Activated naive CD8-positive, alpha-beta T cell treated with anti-CD3 and anti-CD28 coated beads, Interleukin-2, amount 50 U/mL, for 16 hours (primary cell): ENCODE data around the gene DENND2A.
"Not testable (repeated sequence)": the region's sequence is repeated elsewhere in the genome, so short reads cannot be mapped to it uniquely, and the experiment has no call there.

Source experiments
- DNase-seq: peaks from one replicate; pipeline ENCODE4 v3.0.0-alpha.2; 2020; ENCODE audit warnings: low read depth, low spot score

Gene DENND2A

DNA sequence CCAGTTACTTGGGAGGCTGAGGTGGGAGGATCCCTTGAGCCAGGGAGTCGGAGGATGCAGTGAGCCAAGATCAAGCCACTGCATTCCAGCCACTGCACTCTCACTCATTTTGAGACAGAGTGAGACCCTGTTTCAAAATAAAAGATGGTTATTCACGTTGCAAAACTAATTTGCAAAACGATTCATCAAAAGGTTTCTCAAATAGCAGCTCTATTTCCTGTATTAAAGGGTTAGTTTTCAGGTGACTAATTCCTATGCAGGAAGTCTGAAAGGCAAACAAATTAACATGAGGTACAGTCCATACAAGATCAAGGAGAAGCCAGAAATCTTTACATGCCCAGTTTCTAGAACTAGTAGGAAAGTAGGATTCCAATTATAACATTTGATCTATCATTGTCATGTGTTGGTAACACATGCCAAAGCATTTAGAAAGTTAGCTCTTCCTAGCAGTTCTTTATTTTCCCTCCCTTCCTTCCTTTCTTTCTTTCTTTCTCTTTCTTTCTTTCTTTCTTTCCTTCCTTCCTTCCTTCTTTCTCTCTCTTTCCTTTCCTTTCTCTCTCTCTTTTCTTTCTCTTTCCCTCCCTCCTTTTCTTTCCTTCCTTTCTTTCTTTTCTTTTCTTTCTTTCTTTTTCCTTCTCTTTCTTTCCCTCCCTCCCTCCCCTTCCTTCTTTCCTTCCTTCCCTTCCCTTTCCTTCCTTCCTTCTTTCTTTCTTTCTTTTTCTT is 49.3 kb downstream of the DENND2A start:
- DNase-seq = no peak

DNA sequence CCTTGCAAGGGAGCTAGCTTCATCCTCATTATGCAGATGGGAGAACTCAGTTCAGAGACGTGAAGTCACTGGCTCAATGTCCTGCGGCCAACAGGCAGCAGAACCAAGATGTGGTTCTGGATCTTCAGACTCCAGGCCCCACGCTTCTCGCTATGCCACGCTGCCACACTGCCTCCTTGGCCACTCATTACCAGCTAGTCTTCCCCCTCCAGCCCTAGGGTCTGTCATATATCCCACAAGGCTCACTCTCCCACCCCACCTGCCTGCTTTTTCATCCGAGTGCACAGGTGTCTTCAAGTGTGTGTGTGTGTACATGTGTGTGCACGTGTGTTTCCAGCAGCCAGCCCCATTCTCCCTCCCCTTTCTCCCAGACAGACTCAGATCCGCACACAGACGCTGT is 53.4 kb downstream of the DENND2A start:
- no peak for DNase-seq

DNA sequence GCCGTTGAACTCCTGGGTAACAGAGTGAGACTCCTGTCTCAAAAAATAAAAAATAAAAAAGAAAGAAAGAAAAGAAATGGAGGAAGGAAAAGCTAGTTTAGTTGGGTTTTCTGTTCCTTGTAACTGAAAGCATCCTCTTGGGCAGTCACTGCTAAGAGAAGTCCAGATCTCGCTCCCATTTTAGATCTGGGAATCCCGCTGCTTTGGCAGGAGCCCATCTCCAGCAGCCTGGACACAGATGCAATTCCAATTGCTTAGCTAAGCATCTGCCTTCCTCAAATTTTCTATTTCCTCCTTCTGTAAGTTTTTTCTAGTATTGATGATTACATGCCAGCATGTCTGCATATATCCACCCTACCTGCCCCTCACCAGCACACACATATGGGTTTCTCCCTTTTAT is 54.1 kb downstream of the DENND2A start:
- no peak for DNase-seq

DNA sequence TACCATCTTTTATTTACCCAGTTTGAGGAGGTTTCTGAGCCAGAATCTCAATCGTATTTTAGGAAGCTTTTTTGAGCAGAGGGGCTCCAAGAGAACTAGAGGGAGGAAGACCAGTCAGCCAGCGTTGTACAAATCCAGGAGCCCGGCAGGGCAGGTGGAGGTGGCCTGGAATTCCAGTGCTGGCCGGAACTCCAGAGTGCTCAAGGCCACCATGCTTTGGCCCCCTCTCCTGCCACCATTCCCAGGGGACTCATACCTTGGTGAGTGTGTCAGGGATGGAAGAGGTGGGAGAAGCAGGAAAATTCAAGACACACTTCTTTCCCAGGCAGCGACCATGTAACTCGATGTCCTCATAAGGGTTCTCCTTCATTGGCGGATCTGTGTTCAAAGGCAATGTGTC is 55.3 kb downstream of the DENND2A start:
- DNase-seq = no peak

DNA sequence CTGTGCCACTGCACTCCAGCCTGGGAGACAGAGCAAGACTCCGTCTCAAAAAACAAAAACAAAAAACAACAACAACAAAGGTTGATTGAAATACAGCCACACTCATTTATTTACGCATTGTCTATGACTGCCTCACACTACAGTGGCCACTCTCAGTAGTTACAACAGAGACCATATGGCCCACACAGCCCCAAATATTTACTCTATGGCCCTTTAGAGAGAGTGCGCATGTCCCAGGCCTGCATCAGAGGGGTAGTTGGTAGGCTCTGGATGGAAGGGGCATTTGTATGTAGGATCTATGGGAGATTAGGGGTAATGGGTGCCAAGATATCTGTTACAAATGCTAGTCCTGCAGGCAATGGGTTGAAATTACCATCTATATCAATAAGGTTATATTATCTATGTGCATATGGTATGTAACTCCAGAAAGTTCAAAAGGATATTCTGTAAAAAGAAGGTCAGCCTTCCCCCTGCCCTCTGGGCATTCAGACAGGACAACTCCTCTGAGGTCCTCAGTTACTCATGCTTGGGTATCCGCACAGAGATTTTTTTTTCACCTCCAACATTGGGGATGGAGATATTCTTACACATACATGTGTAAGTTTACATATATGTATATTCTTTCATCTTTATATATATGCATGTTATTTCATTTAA is 56.3 kb downstream of the DENND2A start:
- no peak for DNase-seq

DNA sequence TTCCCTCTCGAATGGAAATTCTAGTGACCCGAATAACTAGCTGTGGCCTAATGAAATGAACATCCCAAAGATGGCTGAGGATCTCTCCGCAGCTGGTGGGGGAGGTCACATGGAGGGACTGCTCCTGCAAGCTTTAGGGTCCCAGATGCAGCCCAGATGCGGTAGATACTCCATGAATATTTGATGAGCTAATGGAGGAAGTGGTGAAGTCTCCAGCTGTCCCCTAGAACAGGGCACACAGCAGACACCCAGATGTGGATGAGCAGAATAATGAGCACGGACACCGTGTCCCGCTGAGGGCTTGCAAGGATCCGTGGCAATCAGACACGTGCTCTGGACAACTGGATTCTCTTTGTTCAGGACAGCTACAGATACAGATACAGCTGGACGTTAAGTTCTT is 59.2 kb downstream of the DENND2A start:
- DNase-seq = no peak

DNA sequence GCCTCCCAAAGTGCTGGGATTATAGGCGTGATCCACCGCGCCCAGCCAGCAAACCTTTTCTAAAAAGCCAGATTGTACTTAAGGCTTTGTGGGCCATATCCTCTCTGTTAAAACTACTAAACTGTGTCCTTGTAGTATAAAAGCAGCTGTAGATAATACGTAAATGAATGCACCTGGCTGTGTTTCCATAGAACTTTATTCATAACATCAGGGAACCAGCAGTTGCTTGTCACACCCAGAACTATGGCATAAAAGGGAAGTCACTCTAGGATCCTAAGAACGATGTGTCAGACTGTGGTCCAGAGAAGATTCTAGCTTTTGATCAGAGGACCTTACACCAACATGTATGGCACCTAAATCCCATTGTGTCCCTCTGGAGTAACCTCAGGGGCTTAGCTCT is 63.0 kb downstream of the DENND2A start:
- DNase-seq = no peak

DNA sequence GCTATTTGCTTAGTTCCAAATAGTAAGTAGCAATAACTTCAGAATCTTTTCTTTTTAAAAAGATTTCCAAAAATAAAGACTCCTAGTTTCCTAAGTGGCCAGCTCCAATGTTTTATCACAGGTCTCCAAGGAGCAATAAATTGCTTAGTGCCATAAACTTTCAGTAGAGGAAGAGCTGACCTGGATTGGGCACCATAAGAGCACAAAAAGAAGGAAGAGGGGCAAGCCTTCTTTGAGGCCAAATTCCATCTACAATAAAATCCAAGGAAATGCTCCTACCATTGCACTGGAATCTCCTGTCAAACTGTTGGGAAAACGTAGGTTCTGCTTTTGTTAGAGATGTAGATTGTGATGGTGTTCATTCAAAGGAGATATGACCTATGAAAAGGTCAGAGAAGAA is 64.0 kb downstream of the DENND2A start:
- DNase-seq = no peak

DNA sequence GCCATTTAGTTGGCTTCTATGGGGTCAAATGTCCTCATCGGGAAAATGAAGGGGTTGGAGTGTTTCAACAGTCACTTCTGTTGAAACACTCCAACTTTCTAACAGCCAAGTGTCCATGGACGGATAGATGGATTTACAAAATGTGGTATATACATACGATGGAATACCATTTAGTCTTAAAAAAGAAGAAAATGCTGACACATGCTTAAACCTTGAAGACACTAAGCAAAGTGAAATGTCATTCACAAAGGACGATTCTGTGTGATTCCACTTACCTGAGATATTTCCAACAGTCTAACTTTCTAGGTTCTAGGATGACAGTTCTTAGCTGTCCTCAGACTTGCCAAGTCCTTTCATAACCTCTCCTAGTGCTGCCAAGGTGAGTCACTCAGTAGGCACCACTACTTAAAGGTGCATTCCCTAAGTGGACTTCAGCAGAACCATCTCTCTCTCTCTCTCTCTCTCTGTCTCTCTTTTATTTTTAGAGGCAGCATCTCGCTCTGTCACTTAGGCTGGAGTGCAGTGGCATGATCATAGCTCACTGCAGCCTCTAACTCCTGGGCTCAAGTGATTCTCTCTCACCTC is 69.0 kb downstream of the DENND2A start:
- DNase-seq = no peak

DNA sequence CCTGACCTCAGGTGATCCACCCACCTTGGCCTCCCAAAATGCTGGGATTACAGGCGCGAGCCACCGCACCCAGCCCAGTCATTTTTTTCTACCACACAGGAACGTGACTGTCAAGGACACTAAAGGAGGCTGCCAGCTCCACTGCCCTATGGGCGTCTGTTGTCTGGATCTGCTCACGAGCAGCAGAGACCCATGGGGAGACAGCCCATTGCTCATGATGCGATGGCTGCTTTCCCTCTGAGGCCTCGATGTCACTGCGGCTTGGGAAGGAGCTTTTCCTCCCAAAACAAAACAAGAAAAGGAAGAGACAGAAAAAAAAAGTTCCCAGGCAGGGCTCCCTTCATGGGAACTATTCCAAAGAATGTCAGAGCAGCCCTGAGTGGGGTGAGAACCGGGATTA is 70.5 kb downstream of the DENND2A start:
- no peak for DNase-seq

DNA sequence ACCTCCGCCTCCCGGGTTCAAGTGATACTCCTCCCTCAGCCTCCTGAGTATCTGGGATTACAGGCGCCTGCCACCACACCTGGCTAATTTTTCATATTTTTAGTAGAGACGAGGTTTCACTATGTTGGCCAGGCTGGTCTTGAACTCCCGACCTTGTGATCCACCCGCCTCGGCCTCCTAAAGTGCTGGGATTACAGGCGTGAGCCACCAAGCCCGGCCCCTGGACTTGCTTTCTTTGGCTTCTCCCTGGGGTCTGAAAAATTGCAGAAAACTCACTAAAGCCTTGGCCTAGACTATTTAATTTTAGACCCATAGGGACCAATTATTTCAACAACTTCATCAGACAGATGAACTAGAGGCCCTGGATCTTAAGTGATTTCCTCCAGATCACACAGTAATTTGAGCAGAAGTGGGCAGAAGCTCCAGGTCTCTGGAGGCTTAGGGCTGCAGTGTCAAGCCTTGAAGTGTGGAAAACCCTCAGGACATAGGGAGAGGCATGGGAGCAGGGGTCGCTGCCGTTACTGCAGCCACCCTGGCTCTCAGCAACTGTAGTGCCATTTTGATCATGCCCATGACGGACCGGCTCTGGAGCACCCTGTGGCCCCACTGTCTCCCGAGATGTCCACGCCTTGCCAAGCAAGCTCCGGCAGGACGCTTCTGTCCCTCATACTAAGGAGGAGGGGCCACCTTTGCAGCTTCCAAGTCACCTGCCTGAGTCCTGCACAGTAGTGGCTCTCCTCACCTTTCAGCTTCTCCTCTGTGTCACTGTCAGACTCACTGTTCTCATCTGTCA is 72.4 kb downstream of the DENND2A start:
- DNase-seq = no peak

DNA sequence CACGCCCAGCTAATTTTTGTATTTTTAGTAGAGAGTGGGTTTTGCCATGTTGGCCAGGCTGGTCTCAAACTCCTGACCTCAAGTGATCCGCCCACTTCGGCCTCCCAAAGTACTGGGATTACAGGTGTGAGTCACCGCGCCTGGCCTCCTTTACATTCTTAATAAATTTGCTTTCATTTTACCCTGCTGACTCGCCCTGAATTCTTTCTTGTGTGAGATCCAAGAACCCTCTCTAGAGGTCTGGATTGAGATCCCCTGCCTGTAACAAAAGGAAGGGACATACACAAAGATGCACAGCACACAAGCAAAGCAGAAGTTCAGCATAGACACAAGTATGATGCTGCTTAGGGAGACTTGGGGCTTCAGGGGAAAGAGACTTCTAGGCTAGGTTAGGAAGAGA is 74.4 kb downstream of the DENND2A start:
- DNase-seq = not testable (repeated sequence)

DNA sequence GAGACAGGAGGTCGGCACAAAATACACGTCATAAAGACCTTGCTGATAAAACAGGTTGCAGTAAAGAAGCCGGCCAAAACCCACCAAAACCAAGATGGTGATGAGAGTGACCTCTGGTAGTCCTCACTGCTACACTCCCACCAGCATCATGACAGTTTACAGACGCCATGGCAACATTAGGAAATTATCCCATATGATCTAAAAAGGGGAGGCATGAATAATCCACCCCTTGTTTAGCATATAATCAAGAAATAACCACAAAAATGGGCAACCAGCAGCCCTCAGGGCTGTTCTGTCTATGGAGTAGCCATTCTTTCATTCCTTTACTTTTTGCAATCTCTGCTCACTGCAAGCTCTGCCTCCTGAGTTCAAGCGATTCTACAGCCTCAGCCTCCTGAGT is 74.9 kb downstream of the DENND2A start:
- DNase-seq = not testable (repeated sequence)

DNA sequence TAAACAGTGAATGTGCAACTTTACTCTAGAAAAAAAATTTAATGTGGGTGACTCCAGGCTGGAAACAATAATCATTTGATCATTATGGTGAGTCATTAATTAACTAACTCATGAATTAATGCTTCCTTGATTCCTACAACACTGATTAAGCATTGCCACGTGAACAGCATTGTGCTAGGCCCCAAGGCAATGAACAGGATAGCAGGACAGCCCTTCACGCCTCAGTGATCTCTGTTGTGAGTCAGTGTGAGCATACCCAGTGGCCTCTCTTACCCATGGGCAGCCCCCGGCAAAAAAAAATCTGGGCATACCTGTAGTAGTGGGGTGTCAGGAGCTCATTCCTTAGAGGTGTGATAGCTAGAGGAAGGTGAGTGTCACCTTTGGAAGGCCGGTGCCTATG is 76.0 kb downstream of the DENND2A start:
- DNase-seq = no peak

DNA sequence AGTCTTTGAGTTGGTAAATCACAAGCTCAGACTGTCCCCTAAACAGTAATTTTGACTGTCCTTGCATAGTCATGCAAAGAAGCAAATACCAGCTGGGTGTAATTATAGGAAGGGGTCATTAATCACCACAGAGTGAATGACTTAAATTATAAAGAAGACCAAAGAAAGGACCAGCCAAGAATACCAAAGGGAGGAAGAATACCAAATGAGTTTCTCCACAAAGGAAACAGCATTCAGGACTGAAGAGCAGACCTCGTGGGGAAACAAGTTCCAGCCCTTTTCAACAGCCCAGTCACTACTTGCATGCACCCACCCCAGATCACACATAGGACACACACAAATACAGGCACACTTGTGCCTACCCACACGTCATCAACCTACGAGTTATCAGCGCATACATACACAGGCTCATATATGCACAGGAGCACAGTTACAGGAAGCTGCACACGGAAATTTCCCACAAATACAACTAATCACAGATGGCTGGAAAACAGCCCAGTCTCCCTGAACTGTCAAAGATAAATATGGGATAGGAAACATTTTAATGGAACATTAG is 77.6 kb downstream of the DENND2A start:
- DNase-seq = no peak

DNA sequence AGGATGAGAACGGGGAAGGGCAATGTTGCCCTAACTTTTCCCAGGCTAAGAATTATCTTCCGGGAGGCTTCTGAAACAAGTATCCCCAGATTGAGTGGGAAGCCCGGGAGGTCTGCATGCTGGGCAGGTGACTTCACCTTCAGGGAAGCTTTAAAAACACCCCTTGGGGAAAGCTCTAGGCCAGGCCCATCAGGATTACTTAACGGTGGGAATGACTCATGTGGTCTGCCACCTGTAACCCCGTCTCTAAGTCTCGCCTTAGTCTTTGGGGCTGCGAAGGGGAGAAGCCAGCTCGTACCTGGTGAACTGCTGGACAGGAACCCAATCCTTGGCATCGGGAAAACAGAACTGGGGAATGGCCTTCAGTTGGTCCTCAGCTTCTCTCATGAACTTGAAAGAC is 81.2 kb downstream of the DENND2A start:
- DNase-seq = no peak

DNA sequence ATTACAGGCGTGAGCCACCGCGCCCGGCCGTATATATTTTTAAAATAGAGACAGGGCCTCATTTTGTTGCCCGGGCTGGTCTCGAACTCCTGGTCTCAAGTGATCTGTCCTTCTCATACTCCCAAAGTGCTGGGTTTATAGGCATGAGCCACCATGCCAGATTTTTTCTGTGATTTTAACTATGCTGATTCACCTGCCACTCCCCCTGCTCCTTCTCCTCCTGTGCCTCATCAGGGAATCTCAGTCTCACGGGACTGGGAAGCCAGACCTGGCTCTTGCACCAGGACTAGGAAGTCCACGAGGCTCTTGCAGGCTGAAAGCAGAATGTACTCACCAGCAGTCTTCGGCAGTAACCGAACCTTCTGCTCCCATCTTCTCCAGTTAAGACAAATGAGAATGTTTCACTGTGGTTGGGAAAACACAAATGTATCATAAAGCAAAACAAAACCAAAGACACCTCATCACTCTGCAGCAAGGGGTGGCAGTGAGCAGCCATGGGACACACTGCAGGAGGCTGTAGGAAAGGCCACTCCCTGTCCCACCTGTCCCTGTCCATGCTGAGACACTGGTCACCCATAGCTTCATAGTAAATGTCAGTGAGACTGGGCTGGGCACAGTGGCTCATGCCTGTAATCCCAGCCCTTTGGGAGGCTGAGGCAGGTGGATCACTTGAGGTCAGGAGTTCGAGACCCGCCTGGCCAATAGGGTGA is 82.6 kb downstream of the DENND2A start:
- DNase-seq = no peak

DNA sequence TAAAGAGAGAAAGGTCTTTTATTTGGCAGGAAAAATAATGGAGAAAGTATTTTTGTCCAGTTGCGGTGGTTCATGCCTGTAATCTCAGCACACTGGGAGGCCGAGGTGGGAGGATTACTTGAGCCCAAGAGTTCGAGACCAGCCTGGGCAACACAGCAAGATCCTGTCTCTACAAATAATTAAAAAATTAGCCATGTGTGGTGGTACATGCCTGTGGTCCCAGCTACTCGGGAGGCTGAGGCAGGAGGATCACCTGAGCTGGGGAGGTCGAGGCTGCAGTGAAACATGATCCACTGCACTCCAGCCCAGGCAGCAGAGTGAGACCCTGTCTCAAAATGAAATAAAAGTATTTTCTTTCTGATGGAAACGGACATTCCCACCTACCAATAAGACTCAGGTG is 83.5 kb downstream of the DENND2A start:
- no peak for DNase-seq

DNA sequence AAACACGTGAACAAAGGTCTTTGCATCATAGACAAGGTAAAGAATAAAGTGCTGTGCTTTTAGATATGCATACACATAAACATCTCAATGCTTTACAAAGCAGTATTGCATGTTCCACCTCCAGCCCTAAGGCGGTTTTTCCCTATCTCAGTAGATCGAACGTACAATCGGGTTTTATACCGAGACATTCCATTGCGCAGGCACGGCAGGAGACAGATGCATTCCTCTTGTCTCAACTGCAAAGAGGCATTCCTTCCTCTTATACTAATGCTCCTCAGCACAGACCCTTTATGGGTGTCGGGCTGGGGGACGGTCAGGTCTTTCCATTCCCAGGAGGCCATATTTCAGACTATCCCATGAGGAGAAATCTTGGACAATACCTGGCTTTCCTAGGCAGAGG is 87.4 kb downstream of the DENND2A start:
- DNase-seq = not testable (repeated sequence)

DNA sequence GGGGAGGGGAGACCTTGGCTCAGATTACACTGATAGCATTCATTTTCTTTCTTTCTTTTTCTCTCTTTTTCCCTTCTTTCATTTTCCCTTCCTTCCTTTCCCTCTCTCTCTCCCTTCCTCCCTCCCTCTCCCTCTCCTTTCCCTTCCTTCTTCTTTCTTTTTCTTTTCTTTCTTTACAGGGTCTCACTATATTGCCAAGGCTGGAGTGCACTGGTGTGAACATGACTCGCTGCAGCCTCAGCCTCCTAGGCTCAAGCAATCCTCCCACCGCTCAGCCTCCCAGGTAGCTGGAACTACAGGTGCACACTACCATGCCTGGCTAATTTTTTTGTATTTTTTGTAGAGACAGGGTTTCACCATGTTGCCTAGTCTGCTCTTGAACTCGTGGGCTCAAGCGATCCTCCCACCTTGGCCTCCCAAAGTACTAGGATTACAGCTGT is 88.4 kb downstream of the DENND2A start:
- no peak for DNase-seq
